K562 (cell line): ENCODE measurements around the gene OCA2. TPM values are rescaled to one million over a fixed set of nuclear protein-coding genes. Genes with fewer than 3 reads are reported as not detected.

Experiments used
- ATAC-seq: fragments of 200-7000 bp; cut with Tn5 transposase; 3 replicates; pipeline ENCODE4 v1.9.1; 2020; ENCODE audit warnings: moderate library complexity
- BruUV-seq: library from RNA; stranded (reverse); fragments of 400-500 nt; replicated peaks from 2 replicates; lab custom pipeline; 2021; lab: Mats Ljungman, UMichigan
- CTCF ChIA-PET: fragments of 300-600 bp; formaldehyde crosslinking; extraction: SDS; loops from one replicate; lab custom pipeline; 2021; ENCODE audit warnings: low intra/inter-chr PET ratio; lab: Yijun Ruan, JAX
- POLR2A ChIA-PET: fragments of 300-600, 350-650 bp; sonication (Branson Sonifier 250); formaldehyde crosslinking; extraction: SDS; loops from one replicate; lab custom pipeline; 2021; ENCODE audit warnings: antibody characterized with exemption, inconsistent platforms; lab: Yijun Ruan, JAX
- DNase-seq, 4 experiments: peaks; one replicate each; pipeline versions ENCODE4 v3.0.0 to v3.0.0-alpha.2; 2011 to 2018; ENCODE audit warnings: low spot score in 3 of 4, mixed read lengths in 3 of 4; ENCODE audit errors: extremely low read depth in 1 of 4
- FAIRE-seq: peaks from 2 replicates; lab custom pipeline; 2011; peaks lifted over from hg19 to GRCh38; lab: Jason Lieb, UNC
- H2AFZ ChIP-seq: 2 replicates; pipeline ENCODE4 v1.6.0; 2011; ENCODE audit warnings: low read depth, low read length, control low read depth, inconsistent platforms
- H3K27ac ChIP-seq: fragments of 200-600 bp; 3 replicates; pipeline ENCODE4 v1.8.0; 2011; ENCODE audit warnings: low read depth, mild to moderate bottlenecking, control low read depth, inconsistent platforms, low read length, moderate library complexity, mixed read lengths; ENCODE audit errors: extremely low read depth
- H3K27me3 ChIP-seq, 2 experiments: fragments of 300-600 bp in 1 of 2; 2 replicates in 1 of 2; 3 replicates in 1 of 2; pipeline versions ENCODE4 v1.6.0 to v1.8.0; 2011; ENCODE audit warnings: inconsistent platforms in 2 of 2, low read length in 2 of 2, mild to moderate bottlenecking in 1 of 2, mixed read lengths in 1 of 2, moderate library complexity in 1 of 2; ENCODE audit not compliant: control insufficient read depth in 2 of 2, insufficient read depth in 2 of 2
- H3K36me3 ChIP-seq: fragments of 300-600 bp; 3 replicates; pipeline ENCODE4 v1.8.0; 2011; ENCODE audit warnings: mild to moderate bottlenecking, low read length, inconsistent platforms; ENCODE audit not compliant: control insufficient read depth, insufficient read depth
- H3K4me1 ChIP-seq, 2 experiments: fragments of 200-600 bp in 1 of 2; replicated peaks in 1 of 2; 2 replicates in 1 of 2; 3 replicates in 1 of 2; pipeline versions ENCODE4 v1.5.1 to v1.8.0; 2011; ENCODE audit warnings: inconsistent platforms in 2 of 2, low read length in 2 of 2, mild to moderate bottlenecking in 1 of 2, mixed read lengths in 1 of 2, moderate library complexity in 1 of 2; ENCODE audit not compliant: control insufficient read depth in 2 of 2, insufficient read depth in 2 of 2
- H3K4me2 ChIP-seq: 2 replicates; pipeline ENCODE4 v1.6.1; 2011; ENCODE audit warnings: low read length, control low read depth, inconsistent platforms, mixed read lengths; ENCODE audit not compliant: insufficient read depth
- H3K4me3 ChIP-seq: fragments of 200-600 bp; sonication (generic), shearing (Covaris generic); 2 replicates; pipeline ENCODE4 v1.5.1; 2016; ENCODE audit warnings: control low read depth, inconsistent platforms
- H3K79me2 ChIP-seq: fragments of 200-600 bp; 3 replicates; pipeline ENCODE4 v1.8.0; 2011; ENCODE audit warnings: low read length, inconsistent platforms; ENCODE audit not compliant: control insufficient read depth, insufficient read depth
- H3K9ac ChIP-seq, 2 experiments: 2 replicates each; pipeline versions ENCODE4 v1.6.0 to v1.6.1; 2011; ENCODE audit warnings: low read depth in 2 of 2, low read length in 2 of 2, control low read depth in 1 of 2, inconsistent platforms in 1 of 2, mild to moderate bottlenecking in 1 of 2, mixed read lengths in 1 of 2; ENCODE audit not compliant: insufficient read depth in 1 of 2
- H3K9me1 ChIP-seq: one replicate; pipeline ENCODE4 v1.6.0; 2011; ENCODE audit warnings: inconsistent platforms, mild to moderate bottlenecking, low read length, moderate library complexity; ENCODE audit not compliant: control insufficient read depth, insufficient read depth
- H3K9me3 ChIP-seq: replicated peaks from 2 replicates; pipeline ENCODE4 v1.5.1; 2011; ENCODE audit warnings: low read depth, low read length, inconsistent platforms; ENCODE audit not compliant: control insufficient read depth, insufficient read depth
- H4K20me1 ChIP-seq: replicated peaks from 2 replicates; pipeline ENCODE4 v1.6.1; 2011; ENCODE audit warnings: low read length, inconsistent platforms, mixed read lengths; ENCODE audit not compliant: control insufficient read depth, insufficient read depth
- CREB3 ChIP-seq: fragments of 450-650 bp; conservative IDR thresholded peaks from 2 replicates; pipeline ENCODE4 v1.6.1; 2016; ENCODE audit warnings: missing genetic modification characterization, low read depth, mild to moderate bottlenecking, missing compliant biosample characterization, moderate library complexity
- DIDO1 ChIP-seq: fragments of 450-650 bp; IDR thresholded peaks from 2 replicates; pipeline ENCODE4 v1.6.1; 2016; ENCODE audit warnings: low read depth, missing biosample characterization, missing genetic modification characterization
- MEF2A ChIP-seq: IDR thresholded peaks from 2 replicates; pipeline ENCODE4 v1.6.1; 2011; ENCODE audit warnings: low read depth, mild to moderate bottlenecking, low read length, moderate library complexity; ENCODE audit not compliant: control insufficient read depth
- MTA1 ChIP-seq: fragments of 450-650 bp; IDR thresholded peaks from 2 replicates; pipeline ENCODE4 v1.6.1; 2017; ENCODE audit warnings: borderline replicate concordance
- POLR2H ChIP-seq: IDR thresholded peaks from 2 replicates; pipeline ENCODE4 v1.6.1; 2016; ENCODE audit warnings: missing genetic modification characterization, low read depth, mild to moderate bottlenecking, control low read depth, missing compliant biosample characterization, moderate library complexity
- REST ChIP-seq, 2 experiments: fragments of 450-650 bp; formaldehyde crosslinking in 1 of 2; IDR thresholded peaks; 2 replicates each; pipeline versions ENCODE4 v1.4.0 to v1.6.1; 2014 to 2020; ENCODE audit warnings: mild to moderate bottlenecking in 2 of 2, borderline replicate concordance in 1 of 2, low read depth in 1 of 2
- SMAD1 ChIP-seq: fragments of 150-350 bp; IDR thresholded peaks from 2 replicates; pipeline ENCODE4 v1.6.1; 2014; ENCODE audit warnings: low read length, low read depth; ENCODE audit not compliant: partially characterized antibody
- ZBTB12 ChIP-seq: fragments of 250-450 bp; sonication (Bioruptor Pico); IDR thresholded peaks from 2 replicates; pipeline ENCODE4 v1.4.0; 2020
- ZNF12 ChIP-seq: sonication (generic); formaldehyde crosslinking; IDR thresholded peaks from 2 replicates; pipeline ENCODE4 v1.4.0; 2020; ENCODE audit warnings: mild to moderate bottlenecking, missing genetic modification reagents
- ZNF134 ChIP-seq: fragments of 250-450 bp; sonication (Bioruptor Pico); conservative IDR thresholded peaks from 2 replicates; pipeline ENCODE4 v1.4.0; 2020
- whole genome bisulfite sequencing: fragments of 100-300 bp; shearing (Covaris generic); methylation state at CpG from one replicate; pipeline ENCODE4 v1.1.6; 2016; ENCODE audit warnings: low coverage, mixed read lengths; ENCODE audit not compliant: insufficient coverage; ENCODE audit errors: missing lambda C conversion rate; 5-methylcytosine and 5-hydroxymethylcytosine counted together
- in situ Hi-C: fragments of 300-500 bp; cut with MboI; formaldehyde crosslinking; loops from 4 replicates; pipeline ENCODE4 v1.15.0; 2018; ENCODE audit warnings: inconsistent platforms, mixed read lengths
- intact Hi-C: fragments of 100-400 bp; cut with micrococcal nuclease; formaldehyde crosslinking; loops from 2 replicates; pipeline ENCODE4 v1.14.2; 2022
- polyA plus RNA-seq, 8 experiments: library from polyadenylated mRNA; depleted of rRNA in 4 of 8; stranded (reverse) in 5 of 8; unstranded in 3 of 8; fragments of >200 nt; fragmentation: Nextera tagmentation in 2 of 8; fragmentation: Illumina TruSeq in 1 of 8; extraction: Ambion mirVana in 2 of 8; extraction: Trizol in 1 of 8; gene quantifications; 2 replicates each; pipeline versions ENCODE4 v1.2.1 to v1.2.3, GENCODE V29; 2011 to 2014; ENCODE audit warnings: inconsistent platforms in 1 of 8, missing spikeins in 1 of 8
- total RNA-seq, 7 experiments: library from RNA; depleted of rRNA in 6 of 7; stranded (reverse); fragments of >200 nt in 6 of 7; fragmentation: Illumina TruSeq in 2 of 7; extraction: Trizol in 2 of 7; gene quantifications; 2 replicates each; pipeline versions ENCODE4 v1.2.1 to v1.2.3, GENCODE V29; 2011 to 2021; ENCODE audit warnings: low replicate concordance in 1 of 7

OCA2 gene
- total and polyA plus RNA-seq, 9 of the 15 experiments (the other 6 are each of a cell fraction or from before 2014, with no cell fraction given), result 0.07 to 0.59 (median 0.17) TPM; not detected in 1

GRCh38 chr15:27993996-27994780 lies 104.9 kb downstream of the OCA2 start:
- no peaks in the 10 kb centered on the region for H3K36me3 ChIP-seq
- H3K4me1 ChIP-seq, result no peaks in the 10 kb centered on the region
- no peaks in the 10 kb centered on the region for H4K20me1 ChIP-seq
- H2AFZ ChIP-seq, result no peak overlapping the region
- 2% methylated on average over 16 of the region's 16 CpGs for WGBS
- BruUV-seq, result no TSS peak
- no peaks in the 10 kb centered on the region for H3K79me2 ChIP-seq
- DNase-seq (no peak), ATAC-seq (no peak), FAIRE-seq (no peak)
- H3K4me2 ChIP-seq, result no peak overlapping the region
- CTCF ChIA-PET, result no interaction called here
- no peak overlapping the region for H3K27ac ChIP-seq
- POLR2A ChIA-PET, result interaction anchor here (0.6 to 0.8 kb wide), 2 partner anchors 552 to 1323 kb away, joined by 3 to 6 read pairs; no protein-coding TSS in a partner anchor
- TF ChIP-seq DIDO1 (tag) (no peak), CREB3 (tag) (no peak), ZBTB12 (no peak), ZNF134 (CRISPR knock-in tag) (no peak), SMAD1 (no peak), MEF2A (no peak), MTA1 (no peak), REST (IDR thresholded peaks at IDR 0.05; ENCODE audit: borderline replicate concordance) (no peak), REST (CRISPR knock-in tag; IDR thresholded peaks at IDR 0.05; ENCODE audit: low read depth) (no peak), ZNF12 (no peak), POLR2H (tag) (no peak)
- no peak overlapping the region for H3K9ac ChIP-seq
- in situ Hi-C loops, result no loop called here
- intact Hi-C loops, result no loop called here
- H3K27me3 ChIP-seq, result peaks cover 6 to 30% of the 10 kb centered on the region in 2 experiments; a peak in 4 of 5 replicates
- H3K9me1 ChIP-seq, result no peaks in the 10 kb centered on the region
- no peak overlapping the region for H3K4me3 ChIP-seq
- no peaks in the 10 kb centered on the region for H3K9me3 ChIP-seq
